Measurements from ENCODE around the gene RGS17.
"Not testable (repeated sequence)": the region's sequence is repeated elsewhere in the genome, so short reads cannot be mapped to it uniquely, and the experiment has no call there.

Gene RGS17

GRCh38 chr6:153131037-153131981 lies at the start of gene RGS17:
Gene RGS17 (minus strand): TSS chr6:153131282. CDS start chr6:153044018, 87,264 bp downstream.
- DNase-seq, result peak; percentile 29

DNA sequence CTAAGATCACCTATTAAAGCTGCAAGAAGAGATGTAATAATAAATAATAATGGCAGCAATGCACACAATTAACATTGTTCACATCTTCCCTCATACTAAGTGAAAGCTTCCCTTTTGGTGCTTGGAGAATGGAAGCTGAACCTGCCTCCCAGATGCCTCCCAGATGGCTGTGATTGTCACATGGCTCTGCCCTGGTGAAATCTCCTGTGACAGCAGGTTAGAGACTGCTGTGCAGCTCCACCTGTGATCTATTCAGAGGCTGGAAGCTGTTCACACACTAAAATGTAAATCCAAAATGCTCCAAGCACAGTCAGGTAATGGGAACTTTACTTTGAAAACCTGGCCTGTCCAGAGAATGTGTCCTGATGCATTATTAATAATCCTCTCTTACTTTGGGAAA lies 41.7 kb upstream of the RGS17 start:
- DNase-seq, result no peak

- no peak for DNase-seq
These were observed 39.4 kb upstream of the RGS17 start for GRCh38 chr6:153170511-153170910.

- no peak for DNase-seq
These were observed 36.8 kb upstream of the RGS17 start for GRCh38 chr6:153167907-153168306.

- DNase-seq, result peak; percentile 40
These were observed 36.2 kb upstream of the RGS17 start for GRCh38 chr6:153167061-153167891.

DNA sequence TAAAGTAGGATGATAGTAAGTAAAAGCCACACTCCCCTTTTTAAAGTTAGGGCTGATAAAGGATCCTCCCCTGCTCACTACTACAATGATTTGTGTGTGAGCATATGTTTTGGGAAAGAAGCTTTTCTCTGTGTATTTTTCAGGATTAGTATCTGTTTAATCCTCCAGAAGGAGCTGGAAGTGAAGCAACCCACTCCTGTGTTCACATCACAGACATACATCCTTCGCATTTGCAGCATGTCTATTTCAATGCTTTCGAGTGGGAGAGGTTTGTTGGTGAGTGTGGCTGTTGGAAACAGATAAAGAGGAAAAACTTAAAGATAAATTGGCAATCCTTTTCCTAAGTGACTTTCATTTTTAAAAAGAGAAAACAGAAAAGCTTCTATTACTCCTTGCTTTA lies 31.6 kb upstream of the RGS17 start:
- DNase-seq, result no peak

DNA sequence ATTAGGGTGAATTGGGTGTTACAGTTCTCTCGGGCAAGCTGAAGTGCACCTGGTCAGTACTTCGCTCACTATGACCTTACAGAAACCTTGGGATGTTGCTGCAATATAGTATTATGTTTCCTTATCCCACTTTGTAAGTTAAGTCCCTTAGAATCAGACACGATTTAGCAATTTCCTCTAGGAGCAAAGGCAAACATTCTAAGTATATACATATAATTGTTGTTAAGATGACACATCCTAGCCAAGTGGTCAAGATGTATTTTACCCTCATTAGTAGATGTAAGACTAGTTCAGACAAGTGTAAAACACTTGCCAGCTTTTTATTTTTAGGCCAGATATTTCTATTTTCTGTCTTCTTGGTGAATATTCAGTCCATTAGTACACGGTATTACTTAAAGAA lies 31.1 kb upstream of the RGS17 start:
- DNase-seq, result no peak

- DNase-seq, result no peak
These were observed 29.1 kb upstream of the RGS17 start for GRCh38 chr6:153160221-153160620.

DNA sequence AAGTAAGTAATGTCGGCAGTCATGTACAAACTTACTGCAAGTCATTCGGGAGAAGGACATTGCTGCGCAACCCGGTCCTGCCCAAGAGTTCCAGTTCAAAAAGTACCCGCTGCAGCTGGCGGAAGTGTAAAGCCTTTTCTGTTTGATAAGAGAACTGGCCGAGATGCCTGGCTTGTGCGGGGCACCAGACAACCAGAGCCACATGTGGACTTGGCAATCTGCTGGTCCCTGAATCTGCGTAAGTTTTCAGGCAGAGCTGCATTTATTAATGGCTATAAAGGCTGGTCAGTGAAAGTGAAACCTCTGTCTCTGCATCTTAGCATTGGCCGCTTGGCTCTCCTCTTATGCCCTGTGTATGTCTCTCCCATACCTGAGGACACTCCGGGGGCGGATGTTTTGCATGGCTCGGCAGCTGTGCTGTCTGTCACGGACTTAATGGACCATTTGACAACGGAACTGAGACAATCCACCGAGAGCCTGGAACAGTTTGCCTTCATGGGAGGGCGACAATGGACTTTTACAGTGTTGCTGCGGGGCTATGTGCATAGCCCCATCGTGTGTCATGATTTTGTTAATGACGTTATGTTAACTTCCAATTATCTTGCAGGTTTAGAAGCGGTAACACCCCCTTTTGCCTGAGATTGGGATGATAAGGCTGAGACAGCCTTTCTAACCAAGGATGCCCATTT lies 19.8 kb upstream of the RGS17 start:
- no peak for DNase-seq

DNA sequence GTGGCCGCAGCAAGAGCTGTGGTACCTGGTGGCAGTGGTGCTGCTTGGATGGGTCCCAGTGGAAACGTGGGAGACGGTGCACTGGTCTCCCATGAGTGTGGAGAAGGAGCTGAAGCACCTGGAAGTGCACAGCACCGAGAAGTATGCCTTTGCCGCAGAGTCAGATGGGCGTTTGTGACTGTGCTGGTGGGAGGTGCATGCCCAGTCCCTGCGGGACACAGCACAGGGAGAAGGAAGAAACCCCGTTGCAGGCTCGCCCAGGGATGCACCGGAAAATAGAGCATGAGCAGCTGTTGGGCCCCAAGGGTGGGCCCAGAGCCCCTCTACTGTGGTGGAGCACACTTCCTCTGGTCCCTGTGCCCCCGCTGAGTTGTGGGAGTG lies 19.3 kb upstream of the RGS17 start:
- no peak for DNase-seq

DNA sequence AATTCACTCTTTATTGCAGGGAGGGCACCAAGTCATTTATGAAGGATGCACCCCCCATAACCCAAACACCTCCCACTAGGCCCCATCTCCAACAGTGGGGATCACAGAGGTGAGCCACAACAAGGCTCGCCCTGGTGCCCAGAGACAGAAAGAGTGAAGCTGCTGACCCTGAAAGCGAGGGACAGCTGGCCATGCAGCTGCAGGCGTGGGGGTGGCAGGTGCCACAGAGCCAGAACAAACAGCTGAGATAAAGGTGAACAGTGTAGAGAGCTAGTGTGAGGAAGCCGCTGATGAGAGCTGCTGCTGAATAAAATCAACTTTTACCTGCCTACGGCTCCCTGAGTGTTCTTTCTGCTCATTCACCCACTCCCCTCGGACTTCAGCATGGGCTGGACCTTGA lies 18.8 kb upstream of the RGS17 start:
- DNase-seq, result no peak

GRCh38 chr6:153146413-153146812 lies 15.3 kb upstream of the RGS17 start:
- no peak for DNase-seq

DNA sequence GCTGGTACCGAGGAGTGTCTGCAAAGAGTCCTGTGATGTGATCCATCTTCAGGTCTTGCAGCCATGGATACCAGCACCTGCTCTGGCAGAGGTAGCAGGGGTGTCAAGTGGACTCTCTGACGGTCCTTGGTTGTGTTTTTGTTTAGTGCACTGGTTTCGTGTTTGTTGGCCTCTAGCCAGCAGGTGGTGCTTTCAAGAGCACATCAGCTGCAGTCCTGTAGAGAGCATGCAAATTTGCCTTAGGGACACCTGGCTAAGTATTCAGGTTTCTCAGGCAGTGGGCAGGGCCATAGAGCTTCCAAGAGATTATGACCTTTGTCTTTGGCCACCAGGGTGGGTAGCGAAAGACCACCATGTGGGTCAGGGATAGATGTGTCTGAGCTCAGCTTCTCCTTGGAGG lies 14.5 kb upstream of the RGS17 start:
- DNase-seq, result no peak

DNA sequence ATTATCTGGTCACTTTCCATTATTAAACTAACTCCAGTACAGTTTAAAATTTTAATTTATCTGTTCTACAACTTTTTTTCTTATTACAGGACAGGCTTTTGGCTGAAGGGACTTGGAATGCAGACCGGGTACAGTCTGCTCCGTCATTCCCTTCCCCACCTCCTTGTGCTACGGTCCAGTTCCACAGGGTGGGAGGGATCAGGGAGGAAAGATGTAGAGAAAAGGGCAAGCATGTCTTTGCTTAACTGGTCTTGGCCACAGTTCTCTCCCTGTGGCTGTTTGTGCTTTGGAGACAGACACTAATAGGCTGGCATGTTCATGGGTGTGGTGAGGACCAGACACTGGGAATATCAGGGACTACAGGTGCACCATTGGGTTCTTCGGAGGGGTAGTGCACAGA lies 12.1 kb upstream of the RGS17 start:
- DNase-seq, result no peak

DNA sequence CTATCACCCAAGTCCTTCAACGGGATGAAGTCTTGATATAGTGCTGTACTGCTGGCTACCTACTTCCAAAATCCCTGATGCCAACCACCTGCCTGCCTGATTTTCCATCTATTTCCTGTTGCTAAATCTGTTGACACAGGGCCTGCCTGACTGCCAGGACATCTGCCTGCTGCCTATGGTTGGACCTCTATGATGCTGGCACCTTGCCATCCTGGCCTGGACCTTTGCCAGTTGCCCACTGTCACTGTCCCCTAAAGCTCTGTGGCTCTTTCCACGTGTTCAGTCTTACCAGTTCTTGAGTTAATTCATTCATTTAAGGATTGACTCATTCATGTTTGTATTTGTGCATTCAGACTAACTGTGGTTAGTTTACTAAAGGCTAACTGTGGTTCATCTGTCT lies 9.2 kb upstream of the RGS17 start:
- DNase-seq, result no peak

DNA sequence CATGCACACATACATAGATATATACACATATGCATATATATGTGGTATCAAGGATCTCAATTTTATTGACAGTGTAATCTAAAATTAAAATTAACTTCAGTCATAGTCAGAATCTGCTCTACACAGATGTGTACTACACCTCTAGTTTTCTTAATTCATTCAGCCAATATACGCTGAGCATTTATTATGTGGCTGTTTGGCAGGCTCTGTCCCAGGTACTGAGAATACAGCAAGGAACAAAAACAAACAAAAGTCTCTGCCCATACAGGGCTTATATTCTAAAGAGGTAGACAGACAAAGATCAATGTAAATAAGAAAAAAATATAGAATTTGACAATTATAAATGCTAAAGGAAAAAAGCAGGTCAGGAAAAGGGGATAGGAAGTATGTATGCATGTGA lies 7.8 kb upstream of the RGS17 start:
- no peak for DNase-seq

- DNase-seq, result no peak
These were observed 4.6 kb upstream of the RGS17 start for GRCh38 chr6:153135681-153136080.

- not testable (repeated sequence) for DNase-seq
These were observed 2.6 kb upstream of the RGS17 start for GRCh38 chr6:153133667-153134066.

DNA sequence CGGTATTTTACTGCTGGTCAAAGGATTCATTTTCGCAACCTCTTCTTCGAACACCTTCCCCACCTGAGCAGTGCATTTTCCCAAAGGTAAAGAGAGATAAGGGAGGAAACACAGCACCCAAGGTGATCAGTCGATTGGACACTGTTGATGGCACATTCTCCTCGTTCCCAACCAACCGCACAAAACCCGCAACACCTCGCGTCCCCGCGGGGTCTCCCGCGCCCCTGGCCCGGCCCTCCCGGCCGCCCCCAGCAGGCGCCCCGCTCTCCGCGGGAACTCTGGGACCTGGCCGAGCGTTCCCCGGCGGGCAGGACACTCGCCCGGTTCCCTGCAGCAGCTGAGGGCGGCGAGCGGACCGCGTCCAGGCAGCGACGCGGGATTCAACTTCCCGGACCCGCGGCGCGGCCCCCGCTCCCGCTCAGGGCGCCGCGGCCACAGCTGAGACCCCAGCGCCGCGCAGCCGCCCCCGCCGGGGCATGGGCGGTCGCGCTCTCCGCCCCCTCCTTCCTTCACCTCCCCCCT lies 506 bp downstream of the RGS17 start:
- no peak for DNase-seq

DNA sequence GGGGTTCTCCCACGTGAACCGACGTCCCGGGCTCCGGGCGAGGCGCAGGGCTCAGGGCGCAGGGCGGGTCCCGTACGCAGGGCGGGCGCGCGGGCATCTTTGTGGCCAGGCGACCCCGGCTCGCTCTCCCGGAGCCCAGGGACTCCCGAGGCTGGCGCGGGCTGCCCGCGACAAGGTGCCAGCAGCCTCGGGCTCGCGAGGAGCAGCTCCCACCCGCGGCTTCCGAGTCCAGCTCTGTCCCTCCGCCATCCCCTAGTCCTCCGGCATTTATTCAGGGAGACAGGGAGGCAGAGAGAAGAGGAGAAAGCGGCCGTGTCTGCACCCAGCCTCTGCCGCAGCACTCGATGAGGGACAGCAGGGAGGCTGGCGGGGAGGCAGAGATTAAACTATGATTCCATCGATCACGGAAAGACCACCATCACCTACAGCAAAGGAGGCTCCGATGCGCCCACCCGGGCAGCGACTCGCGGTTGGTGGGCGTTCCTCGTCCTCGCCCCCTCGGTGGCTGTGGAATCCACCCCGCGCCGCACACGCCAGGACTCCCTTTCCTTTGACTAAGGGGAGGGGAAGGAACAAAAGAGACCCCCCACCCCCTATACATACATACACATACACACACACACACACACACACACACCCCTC lies 1.1 kb downstream of the RGS17 start:
- no peak for DNase-seq

DNA sequence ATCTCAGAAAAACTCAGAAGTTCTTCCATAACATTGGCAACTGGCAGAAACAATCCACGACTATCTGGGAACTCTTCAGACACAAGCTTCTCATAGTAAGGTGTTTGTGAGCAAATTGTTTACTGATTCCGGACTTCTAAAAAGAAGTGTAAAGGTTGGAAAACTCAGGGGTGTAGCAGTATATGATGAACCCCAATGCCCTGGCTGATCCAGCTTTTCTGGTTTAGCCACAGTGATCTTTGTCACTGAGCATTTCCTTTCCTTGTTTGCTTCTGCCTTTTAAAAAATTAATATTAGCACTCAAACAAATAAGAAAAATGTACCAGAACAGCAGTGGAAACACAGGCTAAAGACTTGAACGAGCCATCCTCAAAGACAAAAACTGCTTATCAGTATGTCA lies 4.9 kb downstream of the RGS17 start:
- no peak for DNase-seq

DNA sequence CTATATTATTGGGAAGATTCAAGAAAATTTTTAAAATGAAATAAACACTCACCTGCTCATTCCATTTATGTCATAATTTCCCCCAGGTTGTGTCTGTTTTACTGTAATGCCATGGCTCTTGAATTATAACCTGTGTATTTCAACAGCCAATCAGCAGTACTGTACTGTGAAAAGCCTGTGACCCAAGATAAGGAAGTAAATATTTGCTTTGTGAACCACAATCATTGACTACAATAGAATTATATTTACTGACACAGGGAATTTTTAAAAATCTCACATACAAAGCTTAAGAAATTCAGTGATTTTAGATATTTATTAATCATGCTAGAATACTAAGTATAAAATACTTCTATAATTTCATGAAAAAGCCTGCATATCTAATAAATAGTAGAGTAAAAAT lies 6.0 kb downstream of the RGS17 start:
- DNase-seq, result no peak

DNA sequence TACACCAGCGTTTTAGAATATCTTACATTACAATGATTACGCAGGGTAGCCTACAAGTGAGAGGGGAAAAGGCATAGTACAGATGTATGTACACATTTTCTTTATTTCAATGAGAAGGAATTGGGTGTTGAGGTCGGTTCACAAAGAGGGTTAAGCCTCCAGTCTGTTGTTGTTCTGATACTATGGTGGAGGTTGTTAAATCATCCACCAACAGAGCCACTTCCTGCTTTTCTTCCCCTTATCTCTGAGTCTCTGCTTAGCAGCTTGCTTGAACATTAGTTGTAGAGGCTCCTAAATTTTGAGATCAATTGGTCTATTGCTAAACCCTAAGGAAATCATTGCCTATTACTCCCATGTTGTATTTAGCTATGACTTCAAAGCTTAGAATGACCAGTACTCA lies 7.3 kb downstream of the RGS17 start:
- DNase-seq, result no peak
